SK-N-SH (cell line): ENCODE data around the gene CRB1.

Experiments used
- FOSL2 ChIP-seq: IDR thresholded peaks from 2 replicates; pipeline ENCODE4 v1.4.0; 2012; ENCODE audit warnings: low read depth, mild to moderate bottlenecking, moderate library complexity, borderline replicate concordance
- POLR2AphosphoS5 ChIP-seq: IDR thresholded peaks from 2 replicates; pipeline ENCODE4 v1.6.1; 2012; ENCODE audit warnings: low read depth, low read length
- RAD21 ChIP-seq: IDR thresholded peaks from 2 replicates; pipeline ENCODE4 v1.6.1; 2012; ENCODE audit warnings: mild to moderate bottlenecking, low read length

DNA sequence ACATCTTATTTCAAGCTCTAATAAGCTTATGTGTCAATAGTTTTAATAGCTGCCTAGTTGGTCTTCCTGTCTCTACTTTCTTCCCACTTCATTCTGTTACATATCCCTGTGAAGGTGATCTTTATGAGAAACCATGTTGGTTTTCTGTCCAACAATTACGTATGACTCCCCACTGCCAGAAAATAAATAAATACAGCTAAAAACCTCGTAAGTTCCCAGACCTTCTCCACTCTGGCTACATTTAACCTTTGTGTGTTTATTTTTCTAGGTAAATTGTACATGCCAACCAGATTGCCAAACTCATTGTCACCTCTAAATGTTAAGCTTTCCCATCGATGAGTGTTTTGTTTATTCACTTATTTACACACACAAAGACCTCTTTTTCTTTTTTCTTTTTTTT lies 147.2 kb downstream of the CRB1 start:
- TF ChIP-seq RAD21 (no peak), FOSL2 (no peak), POLR2AphosphoS5 (no peak)
